ENCODE results near the gene CDH12. TPM values are rescaled to one million over a fixed set of nuclear protein-coding genes. Genes with fewer than 3 reads are reported as not detected.

CDH12 gene
- total and polyA plus RNA-seq, 4 experiments from 2014 or later, result not detected

DNA sequence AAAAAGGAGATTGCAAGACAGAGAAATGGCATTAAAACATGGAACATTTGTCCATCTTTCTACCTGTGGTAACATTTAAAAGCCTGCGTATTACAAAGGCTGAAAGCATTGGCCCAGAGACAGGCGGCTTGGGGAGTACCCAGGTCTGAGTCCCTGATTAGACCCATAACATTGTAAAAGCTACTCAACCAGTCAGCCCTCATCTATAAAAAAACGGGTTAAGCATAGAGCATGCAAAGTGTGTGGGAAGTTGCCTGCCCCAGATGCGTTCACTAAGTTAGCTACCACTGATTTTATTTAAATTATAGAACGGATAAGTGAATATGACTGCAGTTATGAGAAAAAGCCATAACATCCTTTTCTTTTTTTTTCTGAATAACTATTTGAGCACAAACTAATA, 276.1 kb downstream of the CDH12 start:
- no peaks in the 10 kb centered on the region for H3K36me3 Mint-ChIP-seq

DNA sequence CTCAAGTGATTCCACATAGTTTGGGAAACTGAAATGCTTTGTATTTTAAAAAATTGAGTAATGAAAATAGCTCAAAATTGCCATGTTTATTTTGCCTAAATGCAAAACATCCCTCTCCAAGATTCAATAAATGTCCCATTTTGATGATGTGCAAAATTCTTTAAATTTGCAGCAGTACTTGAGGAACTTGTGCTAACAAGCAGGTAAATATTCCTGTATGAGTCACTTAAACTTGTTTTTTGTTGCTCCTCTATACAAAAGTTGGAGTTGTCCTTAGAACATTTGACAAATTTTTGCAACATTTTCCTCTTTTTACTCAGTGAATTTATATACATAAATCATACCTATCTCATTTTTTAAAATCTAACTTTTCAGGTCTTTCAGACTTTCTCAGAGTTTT, 280.2 kb downstream of the CDH12 start:
- no peak overlapping the region for H3K4me3 Mint-ChIP-seq
- Histone ChIP-seq H3K27ac (ENCODE audit: low read depth, low read length) (no peak overlapping the region), H3K9me3 (ENCODE audit: control insufficient read depth in 1 of 2, low read length in 2 of 2) (peaks cover 0 to 4% of the 10 kb centered on the region in 2 donors), H3K27me3 (ENCODE audit: insufficient read depth, low read length) (no peaks in the 10 kb centered on the region), H3K36me3 (ENCODE audit: insufficient read depth, low read length) (no peaks in the 10 kb centered on the region), H3K4me3 (ENCODE audit: low read length in 2 of 2) (no peak overlapping the region), H3K4me1 (ENCODE audit: insufficient read depth, low read length) (no peaks in the 10 kb centered on the region)
- peaks cover 0 to 38% (median 10%) of the 10 kb centered on the region in 8 donors for H3K9me3 Mint-ChIP-seq
- intact Hi-C loops (cut with micrococcal nuclease), result no loop called here
- CTCF ChIA-PET (ENCODE audit: partially characterized antibody), result no interaction called here
- H3K27me3 Mint-ChIP-seq, result no peaks in the 10 kb centered on the region
- POLR2A ChIA-PET (ENCODE audit: partially characterized antibody), result no interaction called here
- DNase-seq, result no peak
- no peak overlapping the region for H3K27ac Mint-ChIP-seq
- no peaks in the 10 kb centered on the region for H3K36me3 Mint-ChIP-seq
- H3K4me1 Mint-ChIP-seq, result no peaks in the 10 kb centered on the region

More for the DNA sequence above, 276.1 kb downstream of the CDH12 start:
- H3K27me3 Mint-ChIP-seq, result no peaks in the 10 kb centered on the region
- Histone ChIP-seq H3K27ac (ENCODE audit: low read depth, low read length) (no peak overlapping the region), H3K9me3 (ENCODE audit: control insufficient read depth in 1 of 2, low read length in 2 of 2) (no peaks in the 10 kb centered on the region), H3K36me3 (ENCODE audit: insufficient read depth, low read length) (no peaks in the 10 kb centered on the region), H3K4me3 (ENCODE audit: low read length in 2 of 2) (no peak overlapping the region), H3K27me3 (ENCODE audit: insufficient read depth, low read length) (no peaks in the 10 kb centered on the region), H3K4me1 (ENCODE audit: insufficient read depth, low read length) (no peaks in the 10 kb centered on the region)
- no peak overlapping the region for H3K4me3 Mint-ChIP-seq
- intact Hi-C loops (cut with micrococcal nuclease), result no loop called here
- CTCF ChIA-PET (ENCODE audit: partially characterized antibody), result no interaction called here
- H3K4me1 Mint-ChIP-seq, result no peaks in the 10 kb centered on the region
- POLR2A ChIA-PET (ENCODE audit: partially characterized antibody), result no interaction called here
- no peak for DNase-seq
- no peak overlapping the region for H3K27ac Mint-ChIP-seq
- H3K9me3 Mint-ChIP-seq, result peaks cover 0 to 21% (median 10%) of the 10 kb centered on the region in 8 donors

DNA sequence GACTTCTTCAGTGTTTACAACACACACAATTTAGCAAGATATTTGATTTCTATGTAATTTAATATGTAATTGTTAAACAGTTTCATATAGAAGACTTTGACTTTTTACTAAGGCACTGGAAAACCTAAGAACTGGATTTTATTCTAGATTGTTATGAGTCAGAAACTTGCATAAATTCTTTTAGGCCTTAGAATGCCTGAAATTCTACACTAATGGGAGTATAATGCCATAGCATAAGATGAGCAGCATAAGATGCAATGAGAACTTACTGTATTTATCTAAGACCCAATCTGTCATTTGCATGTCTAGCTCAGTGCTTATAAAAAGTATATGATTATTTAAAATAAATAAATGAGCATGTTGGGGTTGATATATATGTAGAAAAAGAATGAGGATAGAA, 285.2 kb downstream of the CDH12 start:
- CTCF ChIA-PET (ENCODE audit: partially characterized antibody), result no interaction called here

DNA sequence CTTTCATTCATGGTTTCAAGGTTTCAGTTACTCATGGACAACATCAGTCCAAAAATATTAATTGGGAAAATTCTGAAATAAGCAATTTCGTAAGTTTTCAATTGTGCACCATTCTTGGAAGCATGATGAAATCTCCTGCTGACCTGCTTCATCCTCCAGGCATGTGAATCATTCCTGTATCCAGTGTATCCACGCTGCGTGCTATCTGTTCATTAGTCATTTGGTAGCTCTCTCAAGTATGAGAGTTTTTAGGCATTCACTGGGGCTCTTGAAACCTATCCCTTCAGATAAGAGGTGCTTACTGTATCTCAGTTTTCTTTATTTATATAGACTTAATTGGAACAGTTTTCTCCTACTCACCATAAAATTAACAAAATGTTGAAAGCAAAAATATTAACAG, 293.0 kb downstream of the CDH12 start:
- H3K4me3 ChIP-seq (ENCODE audit: low read length in 2 of 2), result no peak overlapping the region
- Mint-ChIP-seq H3K27me3 (no peaks in the 10 kb centered on the region), H3K4me1 (no peaks in the 10 kb centered on the region), H3K4me3 (no peak overlapping the region), H3K27ac (no peak overlapping the region), H3K36me3 (no peaks in the 10 kb centered on the region), H3K9me3 (peaks cover 2 to 21% (median 7%) of the 10 kb centered on the region in 8 donors)
- H3K4me1 ChIP-seq (ENCODE audit: insufficient read depth, low read length), result no peaks in the 10 kb centered on the region
- no peaks in the 10 kb centered on the region for H3K9me3 ChIP-seq (ENCODE audit: control insufficient read depth in 1 of 2, low read length in 2 of 2)
- H3K27me3 ChIP-seq (ENCODE audit: insufficient read depth, low read length), result no peaks in the 10 kb centered on the region
- intact Hi-C loops (cut with micrococcal nuclease), result no loop called here
- ChIA-PET POLR2A (ENCODE audit: partially characterized antibody) (no interaction called here), CTCF (ENCODE audit: partially characterized antibody) (no interaction called here)
- no peak for DNase-seq
- H3K36me3 ChIP-seq (ENCODE audit: insufficient read depth, low read length), result no peaks in the 10 kb centered on the region
- no peak overlapping the region for H3K27ac ChIP-seq (ENCODE audit: low read depth, low read length)

More for the DNA sequence above, 285.2 kb downstream of the CDH12 start:
- Mint-ChIP-seq H3K4me3 (no peak overlapping the region), H3K9me3 (peaks cover 3 to 30% (median 12%) of the 10 kb centered on the region in 8 donors), H3K4me1 (no peaks in the 10 kb centered on the region), H3K27me3 (no peaks in the 10 kb centered on the region), H3K27ac (no peak overlapping the region), H3K36me3 (no peaks in the 10 kb centered on the region)
- H3K36me3 ChIP-seq (ENCODE audit: insufficient read depth, low read length), result no peaks in the 10 kb centered on the region
- intact Hi-C loops (cut with micrococcal nuclease), result no loop called here
- H3K4me1 ChIP-seq (ENCODE audit: insufficient read depth, low read length), result no peaks in the 10 kb centered on the region
- no peak for DNase-seq
- POLR2A ChIA-PET (ENCODE audit: partially characterized antibody), result no interaction called here
- H3K27me3 ChIP-seq (ENCODE audit: insufficient read depth, low read length), result no peaks in the 10 kb centered on the region
- H3K9me3 ChIP-seq (ENCODE audit: control insufficient read depth in 1 of 2, low read length in 2 of 2), result peaks cover 0 to 4% of the 10 kb centered on the region in 2 donors
- H3K4me3 ChIP-seq (ENCODE audit: low read length in 2 of 2), result no peak overlapping the region
- H3K27ac ChIP-seq (ENCODE audit: low read depth, low read length), result no peak overlapping the region

DNA sequence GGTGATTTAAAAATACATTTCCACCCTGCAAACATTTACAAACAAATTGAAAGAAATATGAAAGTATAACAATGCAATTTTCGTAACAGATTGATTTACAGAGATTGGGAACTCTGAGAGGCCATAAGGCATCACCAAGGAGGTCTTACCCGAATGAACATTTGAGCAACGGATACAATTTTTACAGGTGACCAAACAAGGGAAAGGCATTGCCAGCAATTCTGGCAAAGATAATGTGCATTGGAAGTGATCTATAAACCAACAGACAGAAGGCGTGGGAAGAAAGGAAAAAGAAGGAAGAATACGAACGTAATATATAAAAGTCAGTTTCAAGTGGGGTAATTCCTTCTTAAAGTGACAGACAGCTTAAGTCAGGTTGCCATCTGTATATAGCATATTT, 295.9 kb downstream of the CDH12 start:
- ChIA-PET POLR2A (ENCODE audit: partially characterized antibody) (no interaction called here), CTCF (ENCODE audit: partially characterized antibody) (no interaction called here)
- no peak overlapping the region for H3K27ac ChIP-seq (ENCODE audit: low read depth, low read length)
- H3K36me3 Mint-ChIP-seq, result no peaks in the 10 kb centered on the region
- H3K4me3 Mint-ChIP-seq, result no peak overlapping the region
- intact Hi-C loops (cut with micrococcal nuclease), result no loop called here
- H3K36me3 ChIP-seq (ENCODE audit: insufficient read depth, low read length), result no peaks in the 10 kb centered on the region
- H3K9me3 ChIP-seq (ENCODE audit: control insufficient read depth in 1 of 2, low read length in 2 of 2), result no peaks in the 10 kb centered on the region
- no peaks in the 10 kb centered on the region for H3K27me3 Mint-ChIP-seq
- H3K4me1 Mint-ChIP-seq, result no peaks in the 10 kb centered on the region
- H3K4me1 ChIP-seq (ENCODE audit: insufficient read depth, low read length), result no peaks in the 10 kb centered on the region
- no peak overlapping the region for H3K4me3 ChIP-seq (ENCODE audit: low read length in 2 of 2)
- H3K27me3 ChIP-seq (ENCODE audit: insufficient read depth, low read length), result no peaks in the 10 kb centered on the region
- peaks cover 0 to 11% (median 7%) of the 10 kb centered on the region in 8 donors for H3K9me3 Mint-ChIP-seq
- H3K27ac Mint-ChIP-seq, result no peak overlapping the region
- no peak for DNase-seq

DNA sequence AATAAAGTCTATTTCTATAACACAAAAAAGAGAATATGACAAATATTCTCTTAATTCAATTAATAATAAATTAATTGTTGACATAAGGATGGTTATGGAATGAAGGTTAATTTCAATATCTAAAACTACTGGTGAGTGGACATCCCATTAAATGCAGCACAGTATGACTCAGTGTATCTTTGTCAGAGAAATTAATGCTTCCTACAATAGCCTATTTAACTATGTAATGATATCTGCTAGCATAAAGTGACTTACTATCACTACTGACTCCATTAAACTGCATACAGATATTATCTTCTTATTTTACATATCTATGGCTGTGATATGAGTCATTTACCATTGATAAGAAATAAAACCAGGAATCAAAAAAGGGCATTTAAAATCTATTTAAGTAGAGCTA, 298.7 kb downstream of the CDH12 start:
- POLR2A ChIA-PET (ENCODE audit: partially characterized antibody), result no interaction called here
- Mint-ChIP-seq H3K27me3 (no peaks in the 10 kb centered on the region), H3K4me3 (no peak overlapping the region), H3K4me1 (no peaks in the 10 kb centered on the region), H3K36me3 (no peaks in the 10 kb centered on the region), H3K27ac (no peak overlapping the region), H3K9me3 (peaks cover 0 to 16% (median 6%) of the 10 kb centered on the region in 8 donors)
- DNase-seq, result no peak
- intact Hi-C loops (cut with micrococcal nuclease), result no loop called here
- no peaks in the 10 kb centered on the region for H3K36me3 ChIP-seq (ENCODE audit: insufficient read depth, low read length)
- CTCF ChIA-PET (ENCODE audit: partially characterized antibody), result no interaction called here
- H3K27ac ChIP-seq (ENCODE audit: low read depth, low read length), result no peak overlapping the region
- H3K27me3 ChIP-seq (ENCODE audit: insufficient read depth, low read length), result no peaks in the 10 kb centered on the region
- no peaks in the 10 kb centered on the region for H3K4me1 ChIP-seq (ENCODE audit: insufficient read depth, low read length)
- H3K9me3 ChIP-seq (ENCODE audit: control insufficient read depth in 1 of 2, low read length in 2 of 2), result no peaks in the 10 kb centered on the region
- no peak overlapping the region for H3K4me3 ChIP-seq (ENCODE audit: low read length in 2 of 2)

DNA sequence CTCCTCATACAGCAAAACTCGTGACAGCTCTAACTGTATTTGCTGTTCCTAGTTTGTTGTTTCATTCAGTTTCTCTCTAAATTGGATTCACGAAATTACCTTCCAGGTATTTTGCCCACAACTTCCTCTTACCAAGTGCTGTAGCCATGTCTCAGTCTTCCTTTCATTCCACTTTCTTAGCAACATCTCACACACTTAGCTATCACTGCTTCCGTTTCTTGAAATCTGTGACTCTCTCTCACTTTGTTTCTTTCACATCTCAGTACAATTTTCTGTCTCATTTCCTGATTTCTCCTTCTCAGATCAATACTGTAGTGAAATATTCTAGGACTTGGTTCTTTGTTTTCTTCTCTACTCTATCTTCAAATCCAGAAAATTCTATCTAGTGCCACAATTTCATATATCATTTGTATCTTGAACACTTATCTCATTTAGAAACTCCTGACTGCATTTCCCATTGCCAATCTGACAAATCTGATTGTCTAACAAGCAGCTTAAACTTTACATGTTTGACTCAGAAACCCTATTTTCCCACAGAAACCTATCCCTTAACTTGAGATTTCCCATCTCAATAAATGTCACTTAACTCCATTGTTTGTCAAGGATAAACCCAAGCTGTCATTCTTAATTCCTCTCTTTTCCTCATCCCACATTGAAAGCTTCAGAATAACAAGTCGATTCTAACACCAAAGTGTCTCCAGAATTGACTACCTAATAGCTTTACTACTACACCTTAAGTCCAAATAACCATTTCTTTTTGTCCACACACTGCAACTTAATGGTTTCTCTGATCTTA, 303.1 kb downstream of the CDH12 start:
- ChIA-PET CTCF (ENCODE audit: partially characterized antibody) (no interaction called here), POLR2A (ENCODE audit: partially characterized antibody) (no interaction called here)
- no peaks in the 10 kb centered on the region for H3K27me3 Mint-ChIP-seq
- H3K27ac Mint-ChIP-seq, result no peak overlapping the region
- H3K4me3 Mint-ChIP-seq, result no peak overlapping the region
- DNase-seq, result no peak
- H3K4me1 ChIP-seq (ENCODE audit: insufficient read depth, low read length), result no peaks in the 10 kb centered on the region
- no peaks in the 10 kb centered on the region for H3K36me3 Mint-ChIP-seq
- H3K27me3 ChIP-seq (ENCODE audit: insufficient read depth, low read length), result no peaks in the 10 kb centered on the region
- H3K36me3 ChIP-seq (ENCODE audit: insufficient read depth, low read length), result no peaks in the 10 kb centered on the region
- H3K4me3 ChIP-seq (ENCODE audit: low read length in 2 of 2), result no peak overlapping the region
- intact Hi-C loops (cut with micrococcal nuclease), result no loop called here
- H3K4me1 Mint-ChIP-seq, result no peaks in the 10 kb centered on the region
- no peaks in the 10 kb centered on the region for H3K9me3 ChIP-seq (ENCODE audit: control insufficient read depth in 1 of 2, low read length in 2 of 2)
- peaks cover 0 to 16% (median 5%) of the 10 kb centered on the region in 8 donors for H3K9me3 Mint-ChIP-seq
- H3K27ac ChIP-seq (ENCODE audit: low read depth, low read length), result no peak overlapping the region
